Uterus (tissue), 4 donors: Measurements from ENCODE around the gene PXT1. TPM values are rescaled to one million over a fixed set of nuclear protein-coding genes. Genes with fewer than 3 reads are reported as not detected.

Source experiments
- DNase-seq, 2 donors: peaks; one replicate each; pipeline ENCODE4 v3.0.0-alpha.2; 2019 to 2020
- H3K27ac ChIP-seq, 2 donors: fragments of 200-600 bp; sonication (generic); 1 replicate in 1 of 2; 2 replicates in 1 of 2; pipeline ENCODE4 v1.5.1; 2016 to 2018
- H3K27me3 ChIP-seq, 2 donors: fragments of 200-600 bp; sonication (generic); one replicate each; pipeline ENCODE4 v1.5.1; 2018 to 2019; ENCODE audit warnings: control low read depth in 1 of 2
- H3K36me3 ChIP-seq, 2 donors: fragments of 200-600 bp; sonication (generic); one replicate each; pipeline ENCODE4 v1.5.1; 2019; ENCODE audit warnings: control low read depth in 1 of 2
- H3K4me1 ChIP-seq, 2 donors: fragments of 200-600 bp; sonication (generic); one replicate each; pipeline ENCODE4 v1.5.1; 2018 to 2019; ENCODE audit warnings: control low read depth in 1 of 2
- H3K4me3 ChIP-seq, 2 donors: fragments of 200-600 bp; sonication (generic); 1 replicate in 1 of 2; 2 replicates in 1 of 2; pipeline ENCODE4 v1.5.1; 2018 to 2019; ENCODE audit warnings: mild to moderate bottlenecking in 1 of 2
- H3K9me3 ChIP-seq, 2 donors: fragments of 200-600 bp; sonication (generic); one replicate each; pipeline ENCODE4 v1.5.1; 2019; ENCODE audit warnings: control low read depth in 1 of 2
- POLR2A ChIP-seq, 2 donors: fragments of 450-650 bp; IDR thresholded peaks; one replicate each; pipeline ENCODE4 v1.6.1; 2016; ENCODE audit warnings: antibody characterized with exemption in 2 of 2, mild to moderate bottlenecking in 1 of 2, moderate library complexity in 1 of 2
- intact Hi-C: fragments of 100-400 bp; cut with DNase I; formaldehyde crosslinking; loops from one replicate; pipeline ENCODE4 v1.15.1; 2023; ENCODE audit warnings: low total_unique reads
- total RNA-seq, 4 donors: library from RNA; depleted of rRNA in 3 of 4; stranded (reverse); fragments of >200 nt in 3 of 4; gene quantifications; one replicate each; pipeline versions ENCODE4 v1.1.0 to v1.2.4, GENCODE V29; 2014 to 2023
- TF ChIP-seq, protein P1 (sequence below), 4 experiments: fragments of 200-600 bp in 2 of 4; fragments of 450-650 bp in 2 of 4; sonication (generic) in 2 of 4; IDR thresholded peaks; one replicate each; pipeline ENCODE4 v1.5.1; 2016 to 2019; ENCODE audit warnings: antibody characterized with exemption in 4 of 4, mild to moderate bottlenecking in 2 of 4, moderate library complexity in 1 of 4
- donor health status: DM: yes; HTN: yes; CAD: no.

Gene PXT1
- total RNA-seq, 4 donors from 2014 or later: not detected

DNA sequence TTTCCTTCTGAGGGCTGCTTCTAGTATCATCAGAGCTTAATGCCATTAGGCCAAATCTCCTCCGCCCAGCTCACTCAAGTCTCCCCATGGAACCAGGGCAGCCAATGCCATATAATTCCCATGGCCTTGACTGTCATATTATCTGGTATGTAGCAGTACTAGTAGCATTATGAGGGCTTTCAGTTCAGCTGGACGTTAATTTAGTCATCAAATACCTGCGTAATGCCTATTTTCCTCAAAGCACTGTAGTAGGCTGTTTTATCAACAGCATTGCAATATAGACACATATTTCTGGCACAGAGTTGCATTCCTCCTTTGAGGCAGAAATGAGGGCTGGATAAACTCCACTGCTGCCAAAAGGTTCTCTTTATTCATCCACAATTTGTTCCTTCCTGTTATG lies 1.8 kb upstream of the PXT1 start:
- intact Hi-C loops: no loop called here
- Histone ChIP-seq H3K9me3 (no peaks in the 10 kb centered on the region), H3K4me1 (peaks cover 8 to 12% of the 10 kb centered on the region in 2 donors), H3K27ac (peak overlapping the region; percentile 99), H3K36me3 (no peaks in the 10 kb centered on the region), H3K27me3 (no peaks in the 10 kb centered on the region), H3K4me3 (peak overlapping the region; percentile 83 to 99)
- TF ChIP-seq, protein P1, sequence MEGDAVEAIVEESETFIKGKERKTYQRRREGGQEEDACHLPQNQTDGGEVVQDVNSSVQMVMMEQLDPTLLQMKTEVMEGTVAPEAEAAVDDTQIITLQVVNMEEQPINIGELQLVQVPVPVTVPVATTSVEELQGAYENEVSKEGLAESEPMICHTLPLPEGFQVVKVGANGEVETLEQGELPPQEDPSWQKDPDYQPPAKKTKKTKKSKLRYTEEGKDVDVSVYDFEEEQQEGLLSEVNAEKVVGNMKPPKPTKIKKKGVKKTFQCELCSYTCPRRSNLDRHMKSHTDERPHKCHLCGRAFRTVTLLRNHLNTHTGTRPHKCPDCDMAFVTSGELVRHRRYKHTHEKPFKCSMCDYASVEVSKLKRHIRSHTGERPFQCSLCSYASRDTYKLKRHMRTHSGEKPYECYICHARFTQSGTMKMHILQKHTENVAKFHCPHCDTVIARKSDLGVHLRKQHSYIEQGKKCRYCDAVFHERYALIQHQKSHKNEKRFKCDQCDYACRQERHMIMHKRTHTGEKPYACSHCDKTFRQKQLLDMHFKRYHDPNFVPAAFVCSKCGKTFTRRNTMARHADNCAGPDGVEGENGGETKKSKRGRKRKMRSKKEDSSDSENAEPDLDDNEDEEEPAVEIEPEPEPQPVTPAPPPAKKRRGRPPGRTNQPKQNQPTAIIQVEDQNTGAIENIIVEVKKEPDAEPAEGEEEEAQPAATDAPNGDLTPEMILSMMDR (IDR thresholded peaks at IDR 0.05): no peak
- no peak for TF ChIP-seq POLR2A (IDR thresholded peaks at IDR 0.05)
- no peak for DNase-seq

DNA sequence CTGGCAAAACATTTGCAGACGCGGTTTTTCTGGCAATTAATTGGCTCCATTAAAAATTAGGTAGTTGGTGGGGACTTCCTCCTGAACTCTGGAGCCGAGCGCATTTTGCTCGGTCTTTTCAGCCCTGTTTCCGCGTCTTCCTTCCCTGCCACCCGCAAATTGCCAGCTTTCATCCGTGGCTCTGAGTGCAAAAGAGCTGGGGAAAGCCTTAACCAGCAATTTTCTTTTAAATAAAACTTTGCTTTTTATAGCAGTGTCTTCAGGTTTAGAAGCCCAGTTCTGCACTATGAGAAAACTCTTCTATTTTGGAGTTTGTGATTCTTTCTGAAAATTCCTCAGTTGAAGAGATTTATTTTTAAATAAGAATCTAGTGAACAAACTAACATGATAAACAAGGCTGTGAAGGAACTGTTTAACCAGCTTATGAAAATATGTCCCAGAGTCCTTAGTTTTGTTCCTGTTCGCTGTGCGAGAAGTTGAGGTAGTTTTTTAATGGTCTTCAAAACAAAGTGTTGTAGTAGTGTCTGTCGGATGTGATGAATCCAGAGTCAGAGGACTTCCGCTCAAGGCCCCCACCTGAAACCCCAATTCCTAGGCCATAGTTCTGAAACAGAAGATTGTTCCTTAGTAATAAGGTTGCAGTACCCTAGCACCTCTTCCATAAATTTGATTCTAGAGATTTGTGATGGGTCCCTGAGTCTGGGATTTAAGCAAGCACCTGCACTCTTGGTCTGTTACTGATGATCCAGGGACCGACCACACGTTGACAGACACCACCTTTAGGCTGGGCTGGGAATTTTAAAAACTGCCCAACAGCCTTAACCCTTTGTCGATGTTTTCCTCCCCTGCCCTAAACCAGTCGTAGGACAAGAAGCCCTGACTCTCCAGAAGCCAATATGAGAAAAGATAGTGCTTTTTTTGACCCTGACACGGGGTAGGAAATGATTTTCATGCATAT lies 1.1 kb upstream of the PXT1 start:
- H3K4me3 ChIP-seq: peak overlapping the region; percentile 83 to 99
- peak overlapping the region; percentile 99 for H3K27ac ChIP-seq
- DNase-seq: no peak
- H3K4me1 ChIP-seq: peaks cover 8 to 12% of the 10 kb centered on the region in 2 donors
- no peaks in the 10 kb centered on the region for H3K27me3 ChIP-seq
- H3K36me3 ChIP-seq: no peaks in the 10 kb centered on the region
- H3K9me3 ChIP-seq: no peaks in the 10 kb centered on the region
- TF ChIP-seq, protein P1 (IDR thresholded peaks at IDR 0.05): no peak
- TF ChIP-seq POLR2A (IDR thresholded peaks at IDR 0.05): no peak
- intact Hi-C loops: no loop called here

DNA sequence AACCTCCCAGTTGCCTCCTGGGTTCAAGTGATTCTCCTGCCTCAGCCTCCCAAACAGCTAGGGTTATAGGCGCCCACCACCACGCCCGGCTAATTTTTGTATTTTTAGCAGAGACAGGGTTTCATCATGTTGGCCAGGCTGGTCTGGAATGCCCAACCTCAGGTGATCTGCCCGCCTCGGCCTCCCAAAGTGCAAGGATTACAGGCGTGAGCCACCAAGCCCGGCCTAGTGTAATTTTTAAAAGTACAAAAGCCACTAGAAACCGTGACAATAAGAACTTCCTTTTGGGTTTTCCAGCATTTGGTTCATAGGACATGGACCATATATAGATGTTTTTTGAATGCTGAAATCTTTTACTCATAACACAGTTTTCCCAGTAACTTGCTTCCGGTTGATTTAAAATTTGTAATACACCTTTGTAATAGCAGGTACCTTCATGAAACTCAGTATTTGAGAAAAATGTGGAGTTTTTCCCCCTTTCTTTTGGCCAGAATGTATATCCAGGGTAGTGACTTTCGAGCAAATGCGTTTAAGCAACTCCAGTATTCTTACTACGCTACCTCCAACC lies 467 bp downstream of the PXT1 start:
- H3K27ac ChIP-seq: peak overlapping the region; percentile 99
- peaks cover 8 to 12% of the 10 kb centered on the region in 2 donors for H3K4me1 ChIP-seq
- H3K27me3 ChIP-seq: no peaks in the 10 kb centered on the region
- H3K9me3 ChIP-seq: no peaks in the 10 kb centered on the region
- no peak for DNase-seq
- H3K36me3 ChIP-seq: no peaks in the 10 kb centered on the region
- intact Hi-C loops: no loop called here
- TF ChIP-seq, protein P1 (IDR thresholded peaks at IDR 0.05): no peak
- TF ChIP-seq POLR2A (IDR thresholded peaks at IDR 0.05): no peak
- H3K4me3 ChIP-seq: peak overlapping the region; percentile 83 to 99

DNA sequence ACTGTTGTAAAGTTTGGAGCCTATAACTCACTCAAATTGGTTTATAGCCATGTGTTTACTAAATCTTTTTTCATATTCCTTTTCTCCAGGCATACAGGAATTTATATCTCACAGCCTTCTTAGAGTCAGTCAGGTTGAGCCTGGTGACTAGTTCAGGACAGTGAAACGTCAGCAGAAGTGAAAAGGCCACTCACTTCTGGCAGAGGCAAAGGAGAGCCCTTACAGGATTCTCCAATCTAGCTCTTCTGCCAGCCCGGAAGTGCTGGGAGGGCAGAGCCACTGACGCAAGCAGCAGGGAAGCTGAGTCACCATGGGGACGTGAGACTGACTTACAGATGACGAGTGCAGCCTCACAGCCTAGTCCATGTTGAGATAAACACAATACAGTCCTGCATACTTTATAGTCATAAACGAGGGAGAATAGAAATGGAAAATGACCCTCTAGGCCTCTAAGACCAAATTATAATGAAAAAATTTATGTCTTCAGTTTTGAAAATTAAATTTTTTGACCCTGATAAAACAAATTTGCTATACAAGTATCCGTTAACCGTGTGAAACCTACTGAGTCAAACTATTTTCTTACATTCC lies 1.3 kb downstream of the PXT1 start:
- Histone ChIP-seq H3K4me3 (no peak overlapping the region), H3K27me3 (no peaks in the 10 kb centered on the region), H3K9me3 (no peaks in the 10 kb centered on the region), H3K36me3 (no peaks in the 10 kb centered on the region), H3K4me1 (peaks cover 8 to 12% of the 10 kb centered on the region in 2 donors), H3K27ac (peak overlapping the region; percentile 99)
- intact Hi-C loops: no loop called here
- peak; percentile 93 to 96 for DNase-seq
- TF ChIP-seq, protein P1 (IDR thresholded peaks at IDR 0.05): peak in 1 of 4 experiments; percentile 4
- TF ChIP-seq POLR2A (IDR thresholded peaks at IDR 0.05): peak; percentile 49 to 86
